K562 (cell line): ENCODE results near the gene NDUFV3. TPM values are rescaled to one million over a fixed set of nuclear protein-coding genes. Genes with fewer than 3 reads are reported as not detected.
A peak's percentile ranks its signal among the peaks of the same experiment; 100 is the strongest.

Experiments
- CCNT2 ChIP-seq: IDR thresholded peaks from 2 replicates; pipeline ENCODE4 v1.6.1; 2011; ENCODE audit warnings: borderline replicate concordance, low read depth, mild to moderate bottlenecking, moderate library complexity, mixed read lengths, low read length; ENCODE audit not compliant: insufficient read length; ENCODE audit errors: extremely low read depth
- MAZ ChIP-seq, 2 experiments: fragments of 450-650 bp in 1 of 2; sonication (generic) in 1 of 2; formaldehyde crosslinking; IDR thresholded peaks in 1 of 2; conservative IDR thresholded peaks in 1 of 2; 2 replicates each; pipeline versions ENCODE4 v1.4.0 to v1.5.0; 2020; ENCODE audit warnings: mild to moderate bottlenecking in 1 of 2, missing genetic modification reagents in 1 of 2
- NR3C1 ChIP-seq: sonication (generic); formaldehyde crosslinking; IDR thresholded peaks from 2 replicates; pipeline ENCODE4 v1.8.1; 2022; ENCODE audit warnings: missing genetic modification reagents
- POLR2AphosphoS5 ChIP-seq: IDR thresholded peaks from 2 replicates; pipeline ENCODE4 v1.6.1; 2011; ENCODE audit warnings: mild to moderate bottlenecking, low read depth, low read length, moderate library complexity; ENCODE audit not compliant: control insufficient read depth, insufficient read depth
- SIN3A ChIP-seq, 2 experiments: fragments of 150-350 bp in 1 of 2; IDR thresholded peaks; 2 replicates each; pipeline ENCODE4 v1.6.1; 2011 to 2016; ENCODE audit warnings: borderline replicate concordance in 2 of 2, low read depth in 2 of 2, low read length in 2 of 2, mild to moderate bottlenecking in 2 of 2, moderate library complexity in 2 of 2; ENCODE audit not compliant: control insufficient read depth in 1 of 2
- YY1 ChIP-seq, 3 experiments: IDR thresholded peaks; 2 replicates each; pipeline ENCODE4 v1.6.1; 2011; ENCODE audit warnings: low read length in 2 of 3, mild to moderate bottlenecking in 2 of 3, moderate library complexity in 2 of 3, borderline replicate concordance in 1 of 3, control low read depth in 1 of 3, low read depth in 1 of 3; ENCODE audit not compliant: insufficient read depth in 3 of 3, insufficient replicate concordance in 2 of 3, control insufficient read depth in 1 of 3, insufficient read length in 1 of 3; ENCODE audit errors: extremely low read depth in 1 of 3
- ZBED1 ChIP-seq: IDR thresholded peaks from 2 replicates; pipeline ENCODE4 v1.6.1; 2014
- polyA plus RNA-seq, 8 experiments: library from polyadenylated mRNA; depleted of rRNA in 4 of 8; stranded (reverse) in 5 of 8; unstranded in 3 of 8; fragments of >200 nt; fragmentation: Nextera tagmentation in 2 of 8; fragmentation: Illumina TruSeq in 1 of 8; extraction: Ambion mirVana in 2 of 8; extraction: Trizol in 1 of 8; gene quantifications; 2 replicates each; pipeline versions ENCODE4 v1.2.1 to v1.2.3, GENCODE V29; 2011 to 2014; ENCODE audit warnings: inconsistent platforms in 1 of 8, missing spikeins in 1 of 8
- total RNA-seq, 7 experiments: library from RNA; depleted of rRNA in 6 of 7; stranded (reverse); fragments of >200 nt in 6 of 7; fragmentation: Illumina TruSeq in 2 of 7; extraction: Trizol in 2 of 7; gene quantifications; 2 replicates each; pipeline versions ENCODE4 v1.2.1 to v1.2.3, GENCODE V29; 2011 to 2021; ENCODE audit warnings: low replicate concordance in 1 of 7
- TF ChIP-seq, protein P1 (sequence below): sonication (generic); formaldehyde crosslinking; IDR thresholded peaks from 2 replicates; pipeline ENCODE4 v1.8.0; 2022; ENCODE audit warnings: mild to moderate bottlenecking, missing genetic modification reagents
- TF ChIP-seq, protein P2 (sequence below): fragments of 450-650 bp; formaldehyde crosslinking; IDR thresholded peaks from 2 replicates; pipeline ENCODE4 v1.4.0; 2020; ENCODE audit warnings: mild to moderate bottlenecking, mixed read lengths
- TF ChIP-seq, protein P3 (sequence below): fragments of 250-450 bp; sonication (Bioruptor Pico); IDR thresholded peaks from 2 replicates; pipeline ENCODE4 v1.5.0; 2021
- TF ChIP-seq, protein P4 (sequence below), 2 experiments: IDR thresholded peaks; 2 replicates each; pipeline ENCODE4 v1.6.1; 2011; ENCODE audit warnings: borderline replicate concordance in 1 of 2, control low read depth in 1 of 2, low read depth in 1 of 2, low read length in 1 of 2, mild to moderate bottlenecking in 1 of 2, mixed read lengths in 1 of 2, moderate library complexity in 1 of 2; ENCODE audit not compliant: insufficient read depth in 1 of 2, insufficient read length in 1 of 2, poor library complexity in 1 of 2, severe bottlenecking in 1 of 2; ENCODE audit errors: extremely low read depth in 1 of 2

NDUFV3 gene
- total and polyA plus RNA-seq, 9 of the 15 experiments (the other 6 are each of a cell fraction or from before 2014, with no cell fraction given) = 19.1 to 87.8 (median 74.3) TPM

DNA sequence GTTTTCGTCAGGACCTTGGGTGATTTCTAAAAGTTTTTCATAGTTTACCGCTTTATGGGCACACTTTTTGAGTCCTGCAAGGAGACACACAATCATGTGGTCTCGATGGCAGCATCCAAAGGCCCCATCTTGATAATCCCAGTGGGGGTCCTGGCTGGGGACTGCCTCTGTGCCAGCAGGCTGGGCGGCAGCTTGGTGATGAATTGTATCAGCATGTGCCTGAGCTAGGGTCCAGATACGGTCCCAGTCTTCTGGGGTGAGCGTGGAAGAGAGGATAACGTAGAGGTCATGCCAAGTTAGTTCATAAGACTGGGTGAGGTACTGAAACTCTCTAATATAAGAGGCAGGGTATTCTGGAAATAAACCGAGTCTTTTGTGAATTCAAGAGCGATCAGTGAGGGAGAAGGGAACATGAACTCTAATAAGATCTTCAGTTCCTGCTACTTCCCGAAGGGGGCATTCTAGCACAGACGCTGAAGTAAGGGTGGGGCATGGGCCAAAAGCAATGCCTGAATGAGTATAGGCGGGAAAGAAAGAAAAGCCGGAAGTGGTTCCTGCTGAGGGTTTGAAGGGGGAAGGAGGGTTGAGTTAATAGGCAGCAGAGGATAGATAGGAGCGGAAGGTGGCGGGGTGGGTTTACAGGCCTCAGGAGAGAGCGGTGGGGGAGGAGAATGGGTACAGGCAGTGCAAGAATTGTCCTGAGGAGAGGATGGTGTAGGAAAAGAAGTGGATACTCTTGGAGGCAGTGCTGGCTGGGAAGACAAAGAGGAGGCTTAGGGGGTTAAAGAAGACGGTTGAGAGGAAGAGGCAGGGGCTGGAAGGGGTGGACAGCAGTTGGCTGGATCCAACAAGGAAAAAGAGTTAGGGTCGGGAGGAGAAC, 30.7 kb downstream of the NDUFV3 start (continued):
- TF ChIP-seq, protein P1, sequence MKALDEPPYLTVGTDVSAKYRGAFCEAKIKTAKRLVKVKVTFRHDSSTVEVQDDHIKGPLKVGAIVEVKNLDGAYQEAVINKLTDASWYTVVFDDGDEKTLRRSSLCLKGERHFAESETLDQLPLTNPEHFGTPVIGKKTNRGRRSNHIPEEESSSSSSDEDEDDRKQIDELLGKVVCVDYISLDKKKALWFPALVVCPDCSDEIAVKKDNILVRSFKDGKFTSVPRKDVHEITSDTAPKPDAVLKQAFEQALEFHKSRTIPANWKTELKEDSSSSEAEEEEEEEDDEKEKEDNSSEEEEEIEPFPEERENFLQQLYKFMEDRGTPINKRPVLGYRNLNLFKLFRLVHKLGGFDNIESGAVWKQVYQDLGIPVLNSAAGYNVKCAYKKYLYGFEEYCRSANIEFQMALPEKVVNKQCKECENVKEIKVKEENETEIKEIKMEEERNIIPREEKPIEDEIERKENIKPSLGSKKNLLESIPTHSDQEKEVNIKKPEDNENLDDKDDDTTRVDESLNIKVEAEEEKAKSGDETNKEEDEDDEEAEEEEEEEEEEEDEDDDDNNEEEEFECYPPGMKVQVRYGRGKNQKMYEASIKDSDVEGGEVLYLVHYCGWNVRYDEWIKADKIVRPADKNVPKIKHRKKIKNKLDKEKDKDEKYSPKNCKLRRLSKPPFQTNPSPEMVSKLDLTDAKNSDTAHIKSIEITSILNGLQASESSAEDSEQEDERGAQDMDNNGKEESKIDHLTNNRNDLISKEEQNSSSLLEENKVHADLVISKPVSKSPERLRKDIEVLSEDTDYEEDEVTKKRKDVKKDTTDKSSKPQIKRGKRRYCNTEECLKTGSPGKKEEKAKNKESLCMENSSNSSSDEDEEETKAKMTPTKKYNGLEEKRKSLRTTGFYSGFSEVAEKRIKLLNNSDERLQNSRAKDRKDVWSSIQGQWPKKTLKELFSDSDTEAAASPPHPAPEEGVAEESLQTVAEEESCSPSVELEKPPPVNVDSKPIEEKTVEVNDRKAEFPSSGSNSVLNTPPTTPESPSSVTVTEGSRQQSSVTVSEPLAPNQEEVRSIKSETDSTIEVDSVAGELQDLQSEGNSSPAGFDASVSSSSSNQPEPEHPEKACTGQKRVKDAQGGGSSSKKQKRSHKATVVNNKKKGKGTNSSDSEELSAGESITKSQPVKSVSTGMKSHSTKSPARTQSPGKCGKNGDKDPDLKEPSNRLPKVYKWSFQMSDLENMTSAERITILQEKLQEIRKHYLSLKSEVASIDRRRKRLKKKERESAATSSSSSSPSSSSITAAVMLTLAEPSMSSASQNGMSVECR = no peak
- peak; percentile 79 to 93 for TF ChIP-seq MAZ (CRISPR knock-in tag; conservative IDR thresholded peaks at IDR 0.05 in 1 of 2, IDR thresholded peaks at IDR 0.05 in 1 of 2)
- TF ChIP-seq SIN3A (IDR thresholded peaks at IDR 0.05; ENCODE audit: borderline replicate concordance in 2 of 2, control insufficient read depth in 1 of 2, low read depth in 2 of 2, low read length in 2 of 2) = no peak
- TF ChIP-seq YY1 (IDR thresholded peaks at IDR 0.05; ENCODE audit: borderline replicate concordance in 1 of 3, control insufficient read depth in 1 of 3, extremely low read depth in 1 of 3, insufficient read depth in 3 of 3, insufficient read length in 1 of 3, insufficient replicate concordance in 2 of 3, low read depth in 1 of 3, low read length in 2 of 3) = peak in 2 of 3 experiments; percentile 5 to 20
- no peak for TF ChIP-seq NR3C1
- no peak for TF ChIP-seq CCNT2
- TF ChIP-seq, protein P2, sequence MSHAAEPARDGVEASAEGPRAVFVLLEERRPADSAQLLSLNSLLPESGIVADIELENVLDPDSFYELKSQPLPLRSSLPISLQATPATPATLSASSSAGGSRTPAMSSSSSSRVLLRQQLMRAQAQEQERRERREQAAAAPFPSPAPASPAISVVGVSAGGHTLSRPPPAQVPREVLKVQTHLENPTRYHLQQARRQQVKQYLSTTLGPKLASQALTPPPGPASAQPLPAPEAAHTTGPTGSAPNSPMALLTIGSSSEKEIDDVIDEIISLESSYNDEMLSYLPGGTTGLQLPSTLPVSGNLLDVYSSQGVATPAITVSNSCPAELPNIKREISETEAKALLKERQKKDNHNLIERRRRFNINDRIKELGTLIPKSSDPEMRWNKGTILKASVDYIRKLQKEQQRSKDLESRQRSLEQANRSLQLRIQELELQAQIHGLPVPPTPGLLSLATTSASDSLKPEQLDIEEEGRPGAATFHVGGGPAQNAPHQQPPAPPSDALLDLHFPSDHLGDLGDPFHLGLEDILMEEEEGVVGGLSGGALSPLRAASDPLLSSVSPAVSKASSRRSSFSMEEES (CRISPR knock-in tag) = no peak
- TF ChIP-seq, protein P3, sequence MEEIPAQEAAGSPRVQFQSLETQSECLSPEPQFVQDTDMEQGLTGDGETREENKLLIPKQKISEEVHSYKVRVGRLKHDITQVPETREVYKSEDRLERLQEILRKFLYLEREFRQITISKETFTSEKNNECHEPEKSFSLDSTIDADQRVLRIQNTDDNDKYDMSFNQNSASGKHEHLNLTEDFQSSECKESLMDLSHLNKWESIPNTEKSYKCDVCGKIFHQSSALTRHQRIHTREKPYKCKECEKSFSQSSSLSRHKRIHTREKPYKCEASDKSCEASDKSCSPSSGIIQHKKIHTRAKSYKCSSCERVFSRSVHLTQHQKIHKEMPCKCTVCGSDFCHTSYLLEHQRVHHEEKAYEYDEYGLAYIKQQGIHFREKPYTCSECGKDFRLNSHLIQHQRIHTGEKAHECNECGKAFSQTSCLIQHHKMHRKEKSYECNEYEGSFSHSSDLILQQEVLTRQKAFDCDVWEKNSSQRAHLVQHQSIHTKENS = no peak
- TF ChIP-seq ZBED1 = no peak
- TF ChIP-seq POLR2AphosphoS5 = peak; percentile 79
- TF ChIP-seq, protein P4, sequence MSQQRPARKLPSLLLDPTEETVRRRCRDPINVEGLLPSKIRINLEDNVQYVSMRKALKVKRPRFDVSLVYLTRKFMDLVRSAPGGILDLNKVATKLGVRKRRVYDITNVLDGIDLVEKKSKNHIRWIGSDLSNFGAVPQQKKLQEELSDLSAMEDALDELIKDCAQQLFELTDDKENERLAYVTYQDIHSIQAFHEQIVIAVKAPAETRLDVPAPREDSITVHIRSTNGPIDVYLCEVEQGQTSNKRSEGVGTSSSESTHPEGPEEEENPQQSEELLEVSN (IDR thresholded peaks at IDR 0.05; ENCODE audit: borderline replicate concordance in 1 of 2, extremely low read depth in 1 of 2, insufficient read depth in 1 of 2, insufficient read length in 1 of 2, low read depth in 1 of 2, low read length in 1 of 2, poor library complexity in 1 of 2, severe bottlenecking in 1 of 2) = peak; percentile 79 to 84
